H9 (cell line): ENCODE measurements around the gene PSMB8. TPM values are rescaled to one million over a fixed set of nuclear protein-coding genes. Genes with fewer than 3 reads are reported as not detected.

Source experiments
- DNase-seq: peaks from one replicate; pipeline ENCODE4 v3.0.0-alpha.2; 2017
- H2AFZ ChIP-seq: one replicate; pipeline ENCODE4 v1.6.1; 2013; ENCODE audit warnings: mild to moderate bottlenecking, low read length, control low read depth, moderate library complexity
- H2AK5ac ChIP-seq: 2 replicates; pipeline ENCODE4 v1.6.1; 2013; ENCODE audit warnings: low read length, control low read depth, mixed read lengths; ENCODE audit not compliant: insufficient read length
- H2BK120ac ChIP-seq: one replicate; pipeline ENCODE4 v1.6.1; 2013; ENCODE audit warnings: low read depth, mild to moderate bottlenecking, low read length, control low read depth, inconsistent platforms; ENCODE audit not compliant: poor library complexity, severe bottlenecking
- H2BK12ac ChIP-seq: 2 replicates; pipeline ENCODE4 v1.6.1; 2013; ENCODE audit warnings: low read length, control low read depth, mixed read lengths, low read depth; ENCODE audit not compliant: insufficient read length
- H2BK15ac ChIP-seq: 2 replicates; pipeline ENCODE4 v1.6.1; 2013; ENCODE audit warnings: low read depth, low read length, control low read depth
- H2BK20ac ChIP-seq: one replicate; pipeline ENCODE4 v1.6.1; 2013; ENCODE audit warnings: low read depth, mild to moderate bottlenecking, low read length, control low read depth, inconsistent platforms; ENCODE audit not compliant: poor library complexity, severe bottlenecking
- H2BK5ac ChIP-seq: 2 replicates; pipeline ENCODE4 v1.6.1; 2013; ENCODE audit warnings: low read length, control low read depth, mixed read lengths; ENCODE audit not compliant: insufficient read length
- H3K14ac ChIP-seq: 2 replicates; pipeline ENCODE4 v1.6.1; 2013; ENCODE audit warnings: low read length, control low read depth; ENCODE audit not compliant: insufficient read depth
- H3K18ac ChIP-seq: 2 replicates; pipeline ENCODE4 v1.6.1; 2013; ENCODE audit warnings: low read depth, mild to moderate bottlenecking, mixed read lengths, low read length, control low read depth; ENCODE audit not compliant: insufficient read length
- H3K23ac ChIP-seq: 2 replicates; pipeline ENCODE4 v1.6.1; 2013; ENCODE audit warnings: low read length, control low read depth, mixed read lengths, low read depth; ENCODE audit not compliant: insufficient read length
- H3K23me2 ChIP-seq: 2 replicates; pipeline ENCODE4 v1.6.1; 2013; ENCODE audit warnings: low read depth, mild to moderate bottlenecking, mixed read lengths, low read length, control low read depth; ENCODE audit not compliant: insufficient read length, poor library complexity, severe bottlenecking
- H3K27ac ChIP-seq: 2 replicates; pipeline ENCODE4 v1.5.1; 2013; ENCODE audit warnings: low read length, control low read depth, mixed read lengths, low read depth; ENCODE audit not compliant: insufficient read length
- H3K27me3 ChIP-seq: 2 replicates; pipeline ENCODE4 v1.6.1; 2013; ENCODE audit warnings: low read length, control low read depth, inconsistent platforms; ENCODE audit not compliant: insufficient read depth
- H3K4ac ChIP-seq: 2 replicates; pipeline ENCODE4 v1.6.1; 2013; ENCODE audit warnings: low read depth, mild to moderate bottlenecking, control low read depth, inconsistent platforms, low read length, moderate library complexity
- H3K4me1 ChIP-seq: 2 replicates; pipeline ENCODE4 v1.6.1; 2013; ENCODE audit warnings: low read length, control low read depth, inconsistent platforms; ENCODE audit not compliant: insufficient read depth
- H3K4me2 ChIP-seq: 2 replicates; pipeline ENCODE4 v1.6.1; 2013; ENCODE audit warnings: low read length, control low read depth, mixed read lengths; ENCODE audit not compliant: insufficient read length, insufficient read depth
- H3K56ac ChIP-seq: 2 replicates; pipeline ENCODE4 v1.6.1; 2013; ENCODE audit warnings: low read depth, mild to moderate bottlenecking, mixed read lengths, low read length, control low read depth; ENCODE audit not compliant: insufficient read length
- H3K79me1 ChIP-seq: 2 replicates; pipeline ENCODE4 v1.6.1; 2013; ENCODE audit warnings: low read depth, mild to moderate bottlenecking, moderate library complexity, low read length, control low read depth, inconsistent platforms; ENCODE audit not compliant: insufficient read depth, poor library complexity, severe bottlenecking
- H3K79me2 ChIP-seq: 2 replicates; pipeline ENCODE4 v1.6.1; 2013; ENCODE audit warnings: low read length, control low read depth, inconsistent platforms; ENCODE audit not compliant: insufficient read depth
- H3K9ac ChIP-seq: 2 replicates; pipeline ENCODE4 v1.6.1; 2013; ENCODE audit warnings: low read length, control low read depth, mixed read lengths; ENCODE audit not compliant: insufficient read length; ENCODE audit errors: extremely low read depth
- H3K9me3 ChIP-seq: one replicate; pipeline ENCODE4 v1.6.1; 2013; ENCODE audit warnings: low read depth, low read length, inconsistent platforms; ENCODE audit not compliant: control insufficient read depth
- H3T11ph ChIP-seq: one replicate; pipeline ENCODE4 v1.6.1; 2013; ENCODE audit warnings: mild to moderate bottlenecking, low read length, control low read depth, inconsistent platforms
- H4K20me1 ChIP-seq: one replicate; pipeline ENCODE4 v1.6.1; 2013; ENCODE audit not compliant: control insufficient read depth, insufficient read length, insufficient read depth
- H4K5ac ChIP-seq: 2 replicates; pipeline ENCODE4 v1.6.1; 2013; ENCODE audit warnings: low read depth, mild to moderate bottlenecking, mixed read lengths, low read length, control low read depth; ENCODE audit not compliant: insufficient read length
- H4K8ac ChIP-seq: replicated peaks from 2 replicates; pipeline ENCODE4 v1.6.1; 2013; ENCODE audit warnings: low read length, control low read depth, mixed read lengths, low read depth; ENCODE audit not compliant: insufficient read length
- H4K91ac ChIP-seq: 2 replicates; pipeline ENCODE4 v1.6.1; 2013; ENCODE audit warnings: low read depth, mild to moderate bottlenecking, moderate library complexity, mixed read lengths, low read length, control low read depth; ENCODE audit not compliant: insufficient read length
- H3K27ac Mint-ChIP-seq, 3 experiments: 2 replicates in 2 of 3; 3 replicates in 1 of 3; pipeline ENCODE4 v1.8.0; 2020 to 2021; ENCODE audit warnings: mixed read lengths in 3 of 3, mild to moderate bottlenecking in 1 of 3, moderate library complexity in 1 of 3
- H3K27me3 Mint-ChIP-seq: 2 replicates; pipeline ENCODE4 v1.8.0; 2021; ENCODE audit warnings: low read depth, mild to moderate bottlenecking, moderate library complexity, mixed read lengths
- H3K36me3 Mint-ChIP-seq, 3 experiments: 2 replicates in 2 of 3; 3 replicates in 1 of 3; pipeline ENCODE4 v1.8.0; 2020 to 2021; ENCODE audit warnings: low read depth in 3 of 3, mixed read lengths in 3 of 3; ENCODE audit not compliant: insufficient read depth in 1 of 3
- H3K4me1 Mint-ChIP-seq, 2 experiments: 2 replicates each; pipeline ENCODE4 v1.8.0; 2020; ENCODE audit warnings: mixed read lengths in 2 of 2
- H3K4me3 Mint-ChIP-seq, 2 experiments: 2 replicates in 1 of 2; 3 replicates in 1 of 2; pipeline ENCODE4 v1.8.0; 2020 to 2021; ENCODE audit warnings: mild to moderate bottlenecking in 2 of 2, mixed read lengths in 2 of 2, moderate library complexity in 1 of 2
- H3K9me3 Mint-ChIP-seq, 2 experiments: 2 replicates in 1 of 2; 3 replicates in 1 of 2; pipeline ENCODE4 v1.8.0; 2020; ENCODE audit warnings: mild to moderate bottlenecking in 2 of 2, mixed read lengths in 2 of 2, moderate library complexity in 1 of 2
- CTCF ChIP-seq: fragments of 200-600 bp; sonication (generic); conservative IDR thresholded peaks from 3 replicates; pipeline ENCODE4 v1.8.0; 2021; ENCODE audit warnings: antibody characterized with exemption, mild to moderate bottlenecking
- WGBS: extraction: QIAGEN DNeasy Blood & Tissue Kit; methylation state at CpG from one replicate; pipeline ENCODE4 v1.1.7; 2013; ENCODE audit warnings: missing lambda C conversion rate, low lambda C conversion rate, mixed read lengths; ENCODE audit not compliant: insufficient read length; ENCODE audit errors: extremely low coverage; 5-methylcytosine and 5-hydroxymethylcytosine counted together
- total RNA-seq: library from RNA; stranded (reverse); gene quantifications from 2 replicates; pipeline ENCODE4 v1.2.1, GENCODE V29; 2021

The PSMB8 gene
- total RNA-seq, 1 experiment from 2014 or later: 19.1 TPM

DNA sequence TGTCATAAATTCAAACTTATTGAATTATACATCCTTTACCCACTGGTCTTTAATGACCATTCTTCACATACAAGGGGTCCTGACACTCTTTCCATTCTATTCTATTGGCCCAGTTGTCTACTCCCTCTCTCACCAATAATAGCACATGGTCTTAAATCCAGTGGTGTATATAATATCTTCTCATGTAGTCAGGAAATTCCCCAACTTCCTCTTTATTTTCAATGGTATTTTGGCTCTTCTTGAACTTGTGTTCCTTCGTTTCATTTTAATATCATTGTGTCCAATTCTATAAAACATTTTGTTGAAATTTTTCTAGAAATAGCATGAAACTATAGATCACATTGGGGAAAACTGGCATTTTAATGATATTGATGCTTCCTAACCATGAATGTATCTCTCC, 47.0 kb upstream of the PSMB8 start:
- Histone ChIP-seq H3K23me2 (peaks cover 13% of the 10 kb centered on the region), H3T11ph (no peak overlapping the region), H2BK5ac (no peak overlapping the region), H2AFZ (no peak overlapping the region), H2AK5ac (no peak overlapping the region), H4K5ac (no peak overlapping the region), H4K91ac (no peak overlapping the region), H3K14ac (no peak overlapping the region), H3K56ac (no peak overlapping the region), H3K23ac (no peak overlapping the region), H2BK15ac (no peak overlapping the region), H4K8ac (no peak overlapping the region), H3K27ac (no peak overlapping the region), H3K4me2 (no peak overlapping the region), H3K4me1 (peaks cover 3% of the 10 kb centered on the region; the same call in 1 of the 2 replicates), H3K9ac (no peak overlapping the region), H2BK12ac (no peak overlapping the region), H3K4ac (no peak overlapping the region), H4K20me1 (no peaks in the 10 kb centered on the region), H3K27me3 (no peaks in the 10 kb centered on the region), H2BK20ac (no peak overlapping the region), H3K9me3 (no peaks in the 10 kb centered on the region), H3K79me2 (peaks cover 2% of the 10 kb centered on the region; the same call in 1 of the 2 replicates), H2BK120ac (no peak overlapping the region), H3K18ac (no peak overlapping the region), H3K79me1 (no peaks in the 10 kb centered on the region)
- Mint-ChIP-seq H3K36me3 (peaks cover 0 to 2% (median 0%) of the 10 kb centered on the region in 3 experiments; a peak in 2 of 7 replicates), H3K27me3 (peaks cover 2% of the 10 kb centered on the region; the same call in 1 of the 2 replicates), H3K4me3 (no peak overlapping the region), H3K4me1 (peaks cover 10 to 15% of the 10 kb centered on the region in 2 experiments), H3K27ac (no peak overlapping the region), H3K9me3 (no peaks in the 10 kb centered on the region; a peak in 2 of 5 replicates)
- WGBS: no CpG with 5 or more reads among the region's 1 CpG
- DNase-seq: no peak
- TF ChIP-seq CTCF: no peak
